ENCODE data around the gene PTBP3. TPM values are rescaled to one million over a fixed set of nuclear protein-coding genes. Genes with fewer than 3 reads are reported as not detected.

The PTBP3 gene
- total RNA-seq, 1 experiment from 2014 or later = 141 TPM

DNA sequence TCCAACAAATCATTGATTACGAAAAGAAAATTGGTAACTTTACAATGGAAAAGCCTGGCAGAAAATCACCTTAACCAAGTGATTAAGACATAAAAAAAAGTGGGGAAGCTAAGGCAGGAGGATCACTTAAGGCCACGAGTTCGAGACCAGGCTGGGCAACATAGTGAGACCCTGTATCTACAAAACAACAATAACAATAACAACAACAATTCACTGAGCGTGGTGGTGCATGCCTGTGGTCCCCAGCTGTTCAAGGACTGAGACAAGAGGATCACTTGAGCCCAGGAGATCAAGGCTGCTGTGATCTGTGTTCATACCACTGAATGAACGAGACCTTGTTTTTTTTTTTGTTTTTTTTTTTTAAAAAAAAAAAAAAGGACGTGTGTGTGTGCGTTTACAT, 21.3 kb downstream of the PTBP3 start:
- no peaks in the 10 kb centered on the region for H3K9me3 ChIP-seq (ENCODE audit: insufficient read depth, low read depth)
- BruUV-seq (replicated peaks) = no TSS peak
- peaks cover 31% of the 10 kb centered on the region; the same call in 1 of the 2 replicates for H3F3A ChIP-seq (ENCODE audit: insufficient read depth, low read depth)
- ChIA-PET POLR2A (ENCODE audit: unreplicated experiment) (interaction anchor here (0.7 kb wide), 1 partner anchor 16 kb away, joined by 4 read pairs; no protein-coding TSS in a partner anchor), CTCF (no interaction called here)
- H2AFZ ChIP-seq = no peak overlapping the region
- no peaks in the 10 kb centered on the region for H3K27me3 ChIP-seq (ENCODE audit: insufficient read depth, low read depth)
- no peaks in the 10 kb centered on the region for H3K4me1 ChIP-seq (replicated peaks; ENCODE audit: insufficient read depth)
- no peak overlapping the region for H3K4me2 ChIP-seq
- H3K27ac ChIP-seq = no peak overlapping the region
- intact Hi-C loops (cut with micrococcal nuclease; ENCODE audit: unreplicated experiment) = no loop called here
- H3K9me2 ChIP-seq (ENCODE audit: insufficient read depth) = no peaks in the 10 kb centered on the region
- H3K4me3 ChIP-seq = no peak overlapping the region
- DNase-seq = no peak
- peaks cover 98% of the 10 kb centered on the region for H3K79me2 ChIP-seq (ENCODE audit: low read depth)
- peaks cover 63% of the 10 kb centered on the region for H4K20me1 ChIP-seq (ENCODE audit: insufficient read depth)
- TF ChIP-seq, protein P1, sequence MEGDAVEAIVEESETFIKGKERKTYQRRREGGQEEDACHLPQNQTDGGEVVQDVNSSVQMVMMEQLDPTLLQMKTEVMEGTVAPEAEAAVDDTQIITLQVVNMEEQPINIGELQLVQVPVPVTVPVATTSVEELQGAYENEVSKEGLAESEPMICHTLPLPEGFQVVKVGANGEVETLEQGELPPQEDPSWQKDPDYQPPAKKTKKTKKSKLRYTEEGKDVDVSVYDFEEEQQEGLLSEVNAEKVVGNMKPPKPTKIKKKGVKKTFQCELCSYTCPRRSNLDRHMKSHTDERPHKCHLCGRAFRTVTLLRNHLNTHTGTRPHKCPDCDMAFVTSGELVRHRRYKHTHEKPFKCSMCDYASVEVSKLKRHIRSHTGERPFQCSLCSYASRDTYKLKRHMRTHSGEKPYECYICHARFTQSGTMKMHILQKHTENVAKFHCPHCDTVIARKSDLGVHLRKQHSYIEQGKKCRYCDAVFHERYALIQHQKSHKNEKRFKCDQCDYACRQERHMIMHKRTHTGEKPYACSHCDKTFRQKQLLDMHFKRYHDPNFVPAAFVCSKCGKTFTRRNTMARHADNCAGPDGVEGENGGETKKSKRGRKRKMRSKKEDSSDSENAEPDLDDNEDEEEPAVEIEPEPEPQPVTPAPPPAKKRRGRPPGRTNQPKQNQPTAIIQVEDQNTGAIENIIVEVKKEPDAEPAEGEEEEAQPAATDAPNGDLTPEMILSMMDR (conservative IDR thresholded peaks at IDR 0.05) = no peak
- TF ChIP-seq EZH2 (IDR thresholded peaks at IDR 0.05; ENCODE audit: low read depth) = no peak
- no peaks in the 10 kb centered on the region; the same call in 1 of the 2 replicates for H3K36me3 ChIP-seq (ENCODE audit: low read depth)

GRCh38 chr9:112311497-112311896, 21.9 kb downstream of the PTBP3 start:
- Histone ChIP-seq H3K79me2 (ENCODE audit: low read depth) (peaks cover 98% of the 10 kb centered on the region), H3F3A (ENCODE audit: insufficient read depth, low read depth) (peaks cover 30% of the 10 kb centered on the region; the same call in 1 of the 2 replicates), H3K9me3 (ENCODE audit: insufficient read depth, low read depth) (no peaks in the 10 kb centered on the region), H3K4me1 (replicated peaks; ENCODE audit: insufficient read depth) (no peaks in the 10 kb centered on the region), H3K27ac (no peak overlapping the region), H2AFZ (no peak overlapping the region), H3K4me3 (no peak overlapping the region), H3K36me3 (ENCODE audit: low read depth) (no peaks in the 10 kb centered on the region; the same call in 1 of the 2 replicates), H3K4me2 (no peak overlapping the region), H3K27me3 (ENCODE audit: insufficient read depth, low read depth) (no peaks in the 10 kb centered on the region), H4K20me1 (ENCODE audit: insufficient read depth) (peaks cover 60% of the 10 kb centered on the region), H3K9me2 (ENCODE audit: insufficient read depth) (no peaks in the 10 kb centered on the region)
- intact Hi-C loops (cut with micrococcal nuclease; ENCODE audit: unreplicated experiment) = no loop called here
- ChIA-PET POLR2A (ENCODE audit: unreplicated experiment) (interaction anchor here (0.7 kb wide), 1 partner anchor 16 kb away, joined by 4 read pairs; no protein-coding TSS in a partner anchor), CTCF (no interaction called here)
- no peak for TF ChIP-seq EZH2 (IDR thresholded peaks at IDR 0.05; ENCODE audit: low read depth)
- TF ChIP-seq, protein P1 (conservative IDR thresholded peaks at IDR 0.05) = no peak
- no peak for DNase-seq
- no TSS peak for BruUV-seq (replicated peaks)

DNA sequence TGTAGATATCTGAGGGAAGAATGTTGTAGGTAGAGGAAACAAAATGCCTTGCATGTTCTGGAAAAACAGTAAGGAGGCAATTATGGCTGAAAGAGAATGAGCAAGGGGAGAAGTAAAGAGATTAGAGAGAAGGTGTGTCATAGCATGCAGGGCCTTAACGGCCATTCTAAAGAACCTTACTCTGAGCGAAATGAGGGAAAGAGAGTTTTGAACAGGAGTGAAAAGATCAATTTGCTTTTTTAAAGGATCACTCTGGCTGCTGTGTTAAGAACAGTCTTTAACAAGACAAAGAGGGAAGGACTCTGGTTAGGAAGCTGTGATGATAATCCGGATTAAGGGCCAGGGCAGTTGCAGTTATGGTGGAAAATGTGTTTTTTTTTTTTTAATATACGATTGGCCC, 22.6 kb downstream of the PTBP3 start:
- H3K4me1 ChIP-seq (replicated peaks; ENCODE audit: insufficient read depth) = no peaks in the 10 kb centered on the region
- H3K27me3 ChIP-seq (ENCODE audit: insufficient read depth, low read depth) = no peaks in the 10 kb centered on the region
- H3K9me2 ChIP-seq (ENCODE audit: insufficient read depth) = no peaks in the 10 kb centered on the region
- CTCF ChIA-PET = no interaction called here
- no peak overlapping the region for H2AFZ ChIP-seq
- H3K36me3 ChIP-seq (ENCODE audit: low read depth) = no peaks in the 10 kb centered on the region; the same call in 1 of the 2 replicates
- no peak overlapping the region for H3K4me3 ChIP-seq
- POLR2A ChIA-PET (ENCODE audit: unreplicated experiment) = no interaction called here
- H3F3A ChIP-seq (ENCODE audit: insufficient read depth, low read depth) = peaks cover 30% of the 10 kb centered on the region; the same call in 1 of the 2 replicates
- no peak for DNase-seq
- intact Hi-C loops (cut with micrococcal nuclease; ENCODE audit: unreplicated experiment) = no loop called here
- H3K79me2 ChIP-seq (ENCODE audit: low read depth) = peaks cover 95% of the 10 kb centered on the region
- H3K9me3 ChIP-seq (ENCODE audit: insufficient read depth, low read depth) = no peaks in the 10 kb centered on the region
- peaks cover 54% of the 10 kb centered on the region for H4K20me1 ChIP-seq (ENCODE audit: insufficient read depth)
- TF ChIP-seq, protein P1 (conservative IDR thresholded peaks at IDR 0.05) = no peak
- no peak for TF ChIP-seq EZH2 (IDR thresholded peaks at IDR 0.05; ENCODE audit: low read depth)
- H3K27ac ChIP-seq = no peak overlapping the region
- H3K4me2 ChIP-seq = no peak overlapping the region
- BruUV-seq (replicated peaks) = no TSS peak
